ENCODE results near the gene DNAJA1.

DNA sequence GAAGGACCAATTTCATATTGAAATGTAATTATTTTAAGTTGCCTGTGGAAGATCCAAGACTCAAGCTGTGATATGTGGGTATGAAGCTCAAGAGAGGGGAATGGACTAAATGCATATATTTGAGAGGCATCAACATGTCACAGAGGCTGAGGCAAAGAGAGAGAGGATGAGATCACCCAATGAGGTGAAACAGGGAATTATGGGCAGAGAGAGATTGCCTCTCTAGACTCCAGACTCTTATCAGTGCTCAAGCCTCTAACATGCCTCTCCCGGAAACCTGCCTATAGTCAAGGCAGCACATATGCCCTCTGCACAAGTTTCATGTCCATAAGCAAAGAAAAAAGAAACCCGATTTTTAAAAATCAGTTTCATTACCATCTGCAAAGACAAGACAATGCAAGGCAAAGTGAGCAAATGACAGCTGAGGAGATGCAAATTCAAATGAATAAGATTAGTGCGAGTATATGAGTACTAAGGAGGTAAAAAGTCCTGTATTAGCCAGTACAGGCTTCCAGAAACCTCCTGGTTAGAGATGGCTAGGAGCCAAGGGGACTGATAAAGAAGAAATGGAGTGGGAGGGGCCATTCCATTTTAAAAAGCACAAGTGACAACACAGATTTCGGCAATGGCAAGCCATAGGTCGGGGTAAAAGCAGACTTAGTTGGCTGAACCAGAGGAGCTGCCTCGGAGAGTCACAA, 33.0 kb upstream of the DNAJA1 start:
- TF ChIP-seq, protein P1, sequence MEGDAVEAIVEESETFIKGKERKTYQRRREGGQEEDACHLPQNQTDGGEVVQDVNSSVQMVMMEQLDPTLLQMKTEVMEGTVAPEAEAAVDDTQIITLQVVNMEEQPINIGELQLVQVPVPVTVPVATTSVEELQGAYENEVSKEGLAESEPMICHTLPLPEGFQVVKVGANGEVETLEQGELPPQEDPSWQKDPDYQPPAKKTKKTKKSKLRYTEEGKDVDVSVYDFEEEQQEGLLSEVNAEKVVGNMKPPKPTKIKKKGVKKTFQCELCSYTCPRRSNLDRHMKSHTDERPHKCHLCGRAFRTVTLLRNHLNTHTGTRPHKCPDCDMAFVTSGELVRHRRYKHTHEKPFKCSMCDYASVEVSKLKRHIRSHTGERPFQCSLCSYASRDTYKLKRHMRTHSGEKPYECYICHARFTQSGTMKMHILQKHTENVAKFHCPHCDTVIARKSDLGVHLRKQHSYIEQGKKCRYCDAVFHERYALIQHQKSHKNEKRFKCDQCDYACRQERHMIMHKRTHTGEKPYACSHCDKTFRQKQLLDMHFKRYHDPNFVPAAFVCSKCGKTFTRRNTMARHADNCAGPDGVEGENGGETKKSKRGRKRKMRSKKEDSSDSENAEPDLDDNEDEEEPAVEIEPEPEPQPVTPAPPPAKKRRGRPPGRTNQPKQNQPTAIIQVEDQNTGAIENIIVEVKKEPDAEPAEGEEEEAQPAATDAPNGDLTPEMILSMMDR (IDR thresholded peaks at IDR 0.05) = no peak
- TF ChIP-seq POLR2A (IDR thresholded peaks at IDR 0.05) (no peak), POLR2AphosphoS5 (IDR thresholded peaks at IDR 0.05) (no peak), EP300 (IDR thresholded peaks at IDR 0.05) (no peak)

Measured in upper lobe of left lung (tissue), 4 donors.